CD4-positive, CD25-positive, alpha-beta regulatory T cell (primary cell): ENCODE measurements around the gene ARFRP1. TPM values are rescaled to one million over a fixed set of nuclear protein-coding genes. Genes with fewer than 3 reads are reported as not detected.

Source experiments
- ATAC-seq, 2 donors: fragments of 150-1000 bp; cut with Tn5 transposase; one replicate each; pipeline ENCODE4 v1.10.0; 2021; ENCODE audit warnings: low read depth in 2 of 2, moderate number of reproducible peaks in 2 of 2, moderate library complexity in 1 of 2
- DNase-seq, 3 donors: peaks; one replicate each; pipeline versions ENCODE4 v3.0.0 to v3.0.0-alpha.2; 2012 to 2022; ENCODE audit warnings: mixed read lengths in 1 of 3
- H3K27ac ChIP-seq: one replicate; pipeline ENCODE4 v1.7.0; 2013; ENCODE audit warnings: mild to moderate bottlenecking, low read length; ENCODE audit not compliant: insufficient read depth, poor library complexity, severe bottlenecking
- H3K27me3 ChIP-seq: one replicate; pipeline ENCODE4 v1.7.0; 2013; ENCODE audit warnings: low read length; ENCODE audit not compliant: control insufficient read depth, insufficient read depth
- H3K36me3 ChIP-seq: one replicate; pipeline ENCODE4 v1.7.0; 2013; ENCODE audit warnings: mild to moderate bottlenecking, low read length, moderate library complexity; ENCODE audit not compliant: control insufficient read depth, insufficient read depth
- H3K4me1 ChIP-seq: 2 replicates; pipeline ENCODE4 v1.7.0; 2013; ENCODE audit warnings: mild to moderate bottlenecking, low read length; ENCODE audit not compliant: insufficient read depth, control insufficient read depth, poor library complexity, severe bottlenecking
- H3K4me3 ChIP-seq: one replicate; pipeline ENCODE4 v1.7.0; 2013; ENCODE audit warnings: low read depth, mild to moderate bottlenecking, low read length, moderate library complexity
- H3K9me3 ChIP-seq, 2 experiments: 1 replicate in 1 of 2; 2 replicates in 1 of 2; pipeline ENCODE4 v1.7.0; 2013; ENCODE audit warnings: low read length in 2 of 2, mild to moderate bottlenecking in 1 of 2, moderate library complexity in 1 of 2; ENCODE audit not compliant: control insufficient read depth in 2 of 2
- H3K27ac Mint-ChIP-seq, 3 donors: one replicate each; pipeline ENCODE4 v1.8.0; 2020 to 2022; ENCODE audit warnings: mild to moderate bottlenecking in 3 of 3, mixed read lengths in 3 of 3, moderate library complexity in 2 of 3
- H3K27me3 Mint-ChIP-seq: one replicate; pipeline ENCODE4 v1.8.0; 2022; ENCODE audit warnings: mild to moderate bottlenecking, mixed read lengths
- H3K36me3 Mint-ChIP-seq: one replicate; pipeline ENCODE4 v1.8.0; 2020; ENCODE audit warnings: mixed read lengths
- H3K4me1 Mint-ChIP-seq, 4 donors: one replicate each; pipeline ENCODE4 v1.8.0; 2020 to 2022; ENCODE audit warnings: mixed read lengths in 4 of 4, mild to moderate bottlenecking in 1 of 4
- H3K4me3 Mint-ChIP-seq, 4 donors: one replicate each; pipeline ENCODE4 v1.8.0; 2020 to 2022; ENCODE audit warnings: mild to moderate bottlenecking in 4 of 4, mixed read lengths in 4 of 4, moderate library complexity in 3 of 4
- H3K9me3 Mint-ChIP-seq, 7 donors: one replicate each; pipeline ENCODE4 v1.8.0; 2020 to 2022; ENCODE audit warnings: mixed read lengths in 7 of 7, mild to moderate bottlenecking in 3 of 7, moderate library complexity in 2 of 7
- polyA plus RNA-seq, 4 donors: library from polyadenylated mRNA; unstranded; fragments of 300-500 nt; fragmentation: Illumina TruSeq; gene quantifications; one replicate each; pipeline ENCODE4 v1.2.3, GENCODE V29; 2021
- total RNA-seq: library from RNA; stranded (reverse); gene quantifications from one replicate; pipeline ENCODE4 v1.2.3, GENCODE V29; 2022

The ARFRP1 gene
- total and polyA plus RNA-seq, 5 donors from 2014 or later = 51.6 to 65.7 (median 61.6) TPM

- Histone ChIP-seq H3K4me1 (peaks cover 17% of the 10 kb centered on the region), H3K9me3 (no peaks in the 10 kb centered on the region), H3K4me3 (no peak overlapping the region), H3K36me3 (no peaks in the 10 kb centered on the region), H3K27ac (no peak overlapping the region), H3K27me3 (no peaks in the 10 kb centered on the region)
- Mint-ChIP-seq H3K27me3 (no peaks in the 10 kb centered on the region), H3K9me3 (peaks cover 0 to 5% (median 0%) of the 10 kb centered on the region in 7 donors), H3K4me1 (peaks cover 0 to 15% (median 0%) of the 10 kb centered on the region in 4 donors), H3K27ac (no peak overlapping the region), H3K4me3 (no peak overlapping the region), H3K36me3 (no peaks in the 10 kb centered on the region)
- no peak for ATAC-seq
- no peak for DNase-seq
Observed at GRCh38 chr20:63693083-63693732, 14.6 kb downstream of the ARFRP1 start.

GRCh38 chr20:63692436-63693082, 15.2 kb downstream of the ARFRP1 start:
- Mint-ChIP-seq H3K27ac (peak overlapping the region in 1 of 3 donors; percentile 71), H3K27me3 (no peaks in the 10 kb centered on the region), H3K4me3 (no peak overlapping the region), H3K9me3 (peaks cover 0 to 5% (median 0%) of the 10 kb centered on the region in 7 donors), H3K36me3 (no peaks in the 10 kb centered on the region), H3K4me1 (peaks cover 0 to 16% (median 0%) of the 10 kb centered on the region in 4 donors)
- H3K36me3 ChIP-seq = no peaks in the 10 kb centered on the region
- H3K4me3 ChIP-seq = no peak overlapping the region
- H3K27ac ChIP-seq = no peak overlapping the region
- DNase-seq = no peak
- H3K27me3 ChIP-seq = no peaks in the 10 kb centered on the region
- ATAC-seq = no peak
- H3K9me3 ChIP-seq = no peaks in the 10 kb centered on the region
- H3K4me1 ChIP-seq = peaks cover 18% of the 10 kb centered on the region

- no peak for DNase-seq
Observed at GRCh38 chr20:63691711-63692435, 15.9 kb downstream of the ARFRP1 start.

GRCh38 chr20:63690898-63691710, 16.7 kb downstream of the ARFRP1 start:
- no peak overlapping the region for H3K4me3 ChIP-seq

More at GRCh38 chr20:63691711-63692435, 15.9 kb downstream of the ARFRP1 start:
- Histone ChIP-seq H3K27me3 (no peaks in the 10 kb centered on the region), H3K9me3 (no peaks in the 10 kb centered on the region), H3K4me1 (peaks cover 18% of the 10 kb centered on the region), H3K27ac (no peak overlapping the region), H3K36me3 (no peaks in the 10 kb centered on the region), H3K4me3 (no peak overlapping the region)
- H3K27ac Mint-ChIP-seq = peak overlapping the region in 1 of 3 donors; percentile 66
- H3K9me3 Mint-ChIP-seq = peaks cover 0 to 5% (median 0%) of the 10 kb centered on the region in 7 donors
- peaks cover 0 to 14% (median 0%) of the 10 kb centered on the region in 4 donors for H3K4me1 Mint-ChIP-seq
- no peaks in the 10 kb centered on the region for H3K36me3 Mint-ChIP-seq
- ATAC-seq = no peak
- no peaks in the 10 kb centered on the region for H3K27me3 Mint-ChIP-seq
- H3K4me3 Mint-ChIP-seq = no peak overlapping the region

GRCh38 chr20:63690003-63690897, 17.5 kb downstream of the ARFRP1 start:
- DNase-seq = no peak
- Mint-ChIP-seq H3K9me3 (peaks cover 0 to 3% (median 0%) of the 10 kb centered on the region in 7 donors), H3K27me3 (no peaks in the 10 kb centered on the region), H3K27ac (no peak overlapping the region), H3K4me3 (no peak overlapping the region), H3K4me1 (peaks cover 0 to 7% (median 0%) of the 10 kb centered on the region in 4 donors), H3K36me3 (no peaks in the 10 kb centered on the region)
- Histone ChIP-seq H3K27ac (no peak overlapping the region), H3K9me3 (no peaks in the 10 kb centered on the region), H3K27me3 (no peaks in the 10 kb centered on the region), H3K36me3 (no peaks in the 10 kb centered on the region), H3K4me1 (peaks cover 10% of the 10 kb centered on the region), H3K4me3 (no peak overlapping the region)
- no peak for ATAC-seq

More at GRCh38 chr20:63690898-63691710, 16.7 kb downstream of the ARFRP1 start:
- H3K9me3 Mint-ChIP-seq = peaks cover 0 to 4% (median 0%) of the 10 kb centered on the region in 7 donors
- H3K4me3 Mint-ChIP-seq = no peak overlapping the region
- Histone ChIP-seq H3K4me1 (peaks cover 13% of the 10 kb centered on the region), H3K27ac (no peak overlapping the region), H3K9me3 (no peaks in the 10 kb centered on the region), H3K36me3 (no peaks in the 10 kb centered on the region), H3K27me3 (no peaks in the 10 kb centered on the region)
- DNase-seq (no peak), ATAC-seq (no peak)
- peak overlapping the region in 1 of 3 donors; percentile 66 for H3K27ac Mint-ChIP-seq
- H3K4me1 Mint-ChIP-seq = peaks cover 0 to 10% (median 0%) of the 10 kb centered on the region in 4 donors
- H3K27me3 Mint-ChIP-seq = no peaks in the 10 kb centered on the region
- H3K36me3 Mint-ChIP-seq = no peaks in the 10 kb centered on the region

- H3K4me3 Mint-ChIP-seq = no peak overlapping the region
- ATAC-seq (no peak), DNase-seq (no peak)
- H3K27me3 Mint-ChIP-seq = no peaks in the 10 kb centered on the region
- H3K27ac ChIP-seq = no peak overlapping the region
- H3K36me3 Mint-ChIP-seq = no peaks in the 10 kb centered on the region
- peaks cover 10% of the 10 kb centered on the region for H3K4me1 ChIP-seq
- H3K4me3 ChIP-seq = no peak overlapping the region
- no peaks in the 10 kb centered on the region for H3K36me3 ChIP-seq
- peaks cover 0 to 7% (median 0%) of the 10 kb centered on the region in 4 donors for H3K4me1 Mint-ChIP-seq
- peaks cover 0 to 3% (median 0%) of the 10 kb centered on the region in 7 donors for H3K9me3 Mint-ChIP-seq
- H3K27me3 ChIP-seq = no peaks in the 10 kb centered on the region
- no peak overlapping the region for H3K27ac Mint-ChIP-seq
- no peaks in the 10 kb centered on the region for H3K9me3 ChIP-seq
Observed at GRCh38 chr20:63689046-63690002, 18.5 kb downstream of the ARFRP1 start.
